Testis (tissue), 3 donors: Measurements from ENCODE around the gene CCDC138. TPM values are rescaled to one million over a fixed set of nuclear protein-coding genes. Genes with fewer than 3 reads are reported as not detected.

Experiments used
- DNase-seq: peaks from one replicate; pipeline ENCODE4 v3.0.0-alpha.2; 2019
- H3K27ac ChIP-seq, 2 donors: fragments of 200-600 bp; sonication (generic); one replicate each; pipeline ENCODE4 v1.5.1; 2019
- H3K27me3 ChIP-seq: fragments of 200-600 bp; sonication (generic); one replicate; pipeline ENCODE4 v1.5.1; 2019
- H3K36me3 ChIP-seq: fragments of 200-600 bp; sonication (generic); one replicate; pipeline ENCODE4 v1.5.1; 2017; ENCODE audit warnings: low read depth; ENCODE audit errors: missing control alignments
- H3K4me1 ChIP-seq: fragments of 200-600 bp; sonication (generic); one replicate; pipeline ENCODE4 v1.5.1; 2019
- H3K4me3 ChIP-seq, 2 donors: fragments of 200-600 bp; sonication (generic); one replicate each; pipeline ENCODE4 v1.5.1; 2017 to 2019
- H3K9me3 ChIP-seq: fragments of 200-600 bp; sonication (generic); one replicate; pipeline ENCODE4 v1.5.1; 2017
- POLR2A ChIP-seq: fragments of 450-650 bp; IDR thresholded peaks from one replicate; pipeline ENCODE4 v1.6.1; 2017; ENCODE audit warnings: antibody characterized with exemption, mild to moderate bottlenecking, moderate library complexity
- WGBS, 2 donors: methylation state at CpG; one replicate each; pipeline ENCODE4 v1.1.5; 2018; 5-methylcytosine and 5-hydroxymethylcytosine counted together
- intact Hi-C: fragments of 100-400 bp; cut with DNase I; formaldehyde crosslinking; loops from one replicate; pipeline ENCODE4 v1.15.1; 2023; ENCODE audit warnings: low total_unique reads
- polyA plus RNA-seq: library from polyadenylated mRNA; stranded (reverse); fragments of 350-450 nt; fragmentation: Illumina TruSeq; extraction: RNeasy Lipid Tissue Mini Kit (QIAGEN cat#74804); gene quantifications from one replicate; pipeline ENCODE4 v1.2.3, GENCODE V29; 2014; ENCODE audit warnings: low read depth, low replicate concordance; ENCODE audit not compliant: insufficient read depth
- total RNA-seq, 2 donors: library from RNA; depleted of rRNA; stranded (reverse); fragments of >200 nt; gene quantifications; one replicate each; pipeline ENCODE4 v1.2.3, GENCODE V29; 2016
- TF ChIP-seq, protein P1 (sequence below), 3 experiments: fragments of 450-650 bp in 2 of 3; fragments of 200-600 bp in 1 of 3; sonication (generic) in 1 of 3; IDR thresholded peaks; one replicate each; pipeline ENCODE4 v1.5.1; 2016 to 2019; ENCODE audit warnings: antibody characterized with exemption in 3 of 3, mild to moderate bottlenecking in 2 of 3, moderate library complexity in 1 of 3

CCDC138 gene
- total and polyA plus RNA-seq, 3 donors from 2014 or later = 15.7 to 30.9 (median 19.3) TPM

DNA sequence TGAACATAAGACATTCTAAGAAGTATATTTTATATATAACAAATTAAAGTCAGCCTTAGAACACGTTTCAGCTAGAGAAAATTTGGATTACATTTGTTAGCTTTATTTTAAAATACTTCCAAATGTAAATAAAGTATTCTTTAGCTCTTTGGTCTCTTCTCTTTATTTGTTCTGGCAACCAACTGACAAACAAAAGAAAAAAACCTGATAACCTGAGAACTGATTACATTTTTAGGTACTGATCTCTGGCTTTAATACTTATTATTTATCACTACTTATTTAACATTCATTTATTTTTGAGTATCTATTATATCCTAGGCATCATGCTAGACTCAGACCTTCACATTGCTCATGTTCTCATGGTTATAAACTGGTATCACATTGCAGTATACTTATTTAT, 18.5 kb downstream of the CCDC138 start:
- TF ChIP-seq POLR2A = no peak
- TF ChIP-seq, protein P1, sequence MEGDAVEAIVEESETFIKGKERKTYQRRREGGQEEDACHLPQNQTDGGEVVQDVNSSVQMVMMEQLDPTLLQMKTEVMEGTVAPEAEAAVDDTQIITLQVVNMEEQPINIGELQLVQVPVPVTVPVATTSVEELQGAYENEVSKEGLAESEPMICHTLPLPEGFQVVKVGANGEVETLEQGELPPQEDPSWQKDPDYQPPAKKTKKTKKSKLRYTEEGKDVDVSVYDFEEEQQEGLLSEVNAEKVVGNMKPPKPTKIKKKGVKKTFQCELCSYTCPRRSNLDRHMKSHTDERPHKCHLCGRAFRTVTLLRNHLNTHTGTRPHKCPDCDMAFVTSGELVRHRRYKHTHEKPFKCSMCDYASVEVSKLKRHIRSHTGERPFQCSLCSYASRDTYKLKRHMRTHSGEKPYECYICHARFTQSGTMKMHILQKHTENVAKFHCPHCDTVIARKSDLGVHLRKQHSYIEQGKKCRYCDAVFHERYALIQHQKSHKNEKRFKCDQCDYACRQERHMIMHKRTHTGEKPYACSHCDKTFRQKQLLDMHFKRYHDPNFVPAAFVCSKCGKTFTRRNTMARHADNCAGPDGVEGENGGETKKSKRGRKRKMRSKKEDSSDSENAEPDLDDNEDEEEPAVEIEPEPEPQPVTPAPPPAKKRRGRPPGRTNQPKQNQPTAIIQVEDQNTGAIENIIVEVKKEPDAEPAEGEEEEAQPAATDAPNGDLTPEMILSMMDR (IDR thresholded peaks at IDR 0.05) = no peak
- DNase-seq = no peak
- 90 to 92% methylated on average over 1 of the region's 1 CpG for WGBS, 2 donors
- intact Hi-C loops = no loop called here
- Histone ChIP-seq H3K9me3 (no peaks in the 10 kb centered on the region), H3K27ac (no peak overlapping the region), H3K4me3 (no peak overlapping the region), H3K4me1 (no peaks in the 10 kb centered on the region), H3K27me3 (no peaks in the 10 kb centered on the region), H3K36me3 (no peaks in the 10 kb centered on the region)

DNA sequence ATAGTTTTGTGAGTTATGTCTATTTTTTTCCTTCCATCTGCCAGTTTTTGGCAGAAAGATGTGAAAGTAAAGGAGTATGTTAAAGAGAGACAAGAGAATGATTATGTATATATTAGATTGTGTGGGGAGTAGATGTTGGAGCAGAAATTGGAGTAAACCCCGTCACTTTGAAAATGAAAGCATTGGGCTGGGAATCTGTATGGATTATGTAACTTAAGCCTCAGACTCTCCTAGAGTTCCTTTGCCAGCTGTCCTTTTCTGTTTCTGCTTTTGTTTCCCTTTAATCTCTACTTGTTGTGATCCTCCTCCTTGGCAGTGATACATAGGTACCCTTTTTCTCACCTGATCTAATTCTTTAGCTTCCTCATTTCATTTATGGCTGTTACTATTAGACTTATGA, 19.2 kb downstream of the CCDC138 start:
- 88 to 89% methylated on average over 1 of the region's 1 CpG for WGBS, 2 donors

DNA sequence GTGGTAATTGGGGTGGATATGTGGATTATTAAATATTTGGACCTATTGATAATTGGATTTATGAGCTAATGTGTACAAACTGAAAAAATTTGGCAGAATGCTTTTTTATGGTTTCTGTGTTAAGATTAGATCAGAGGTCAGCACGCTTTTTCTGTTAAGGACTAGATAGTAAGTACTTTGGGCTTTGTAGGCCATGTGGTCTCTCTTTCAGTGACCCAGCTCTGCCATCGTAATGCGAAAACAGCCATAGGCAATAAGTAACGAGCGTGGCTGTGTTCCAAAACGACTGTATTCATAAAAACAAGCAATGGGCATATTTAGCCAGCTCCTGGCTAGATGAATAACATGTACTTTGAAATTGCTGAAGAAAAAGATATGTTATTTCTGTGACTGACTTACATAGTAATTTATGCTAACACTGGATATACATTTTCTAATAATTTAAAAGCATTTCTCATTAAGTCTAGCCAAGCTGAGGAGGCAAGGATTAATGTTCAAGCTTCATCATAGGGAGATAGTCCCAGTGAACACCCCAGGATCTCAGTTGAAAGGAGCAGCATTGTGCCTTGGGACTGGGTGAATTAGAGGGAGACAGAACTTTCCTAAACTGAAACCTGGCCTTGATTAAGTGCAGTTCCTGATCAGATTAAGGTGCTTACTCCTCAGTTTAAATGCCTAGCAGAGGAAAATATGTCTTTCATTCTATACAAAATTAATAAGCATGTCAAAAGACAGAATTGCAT, 20.0 kb downstream of the CCDC138 start:
- intact Hi-C loops = no loop called here
- 90 to 92% methylated on average over 6 of the region's 6 CpGs for WGBS, 2 donors
- Histone ChIP-seq H3K36me3 (no peaks in the 10 kb centered on the region), H3K9me3 (no peaks in the 10 kb centered on the region), H3K4me3 (no peak overlapping the region), H3K27ac (no peak overlapping the region), H3K27me3 (no peaks in the 10 kb centered on the region), H3K4me1 (no peaks in the 10 kb centered on the region)
- no peak for DNase-seq
- TF ChIP-seq, protein P1 (IDR thresholded peaks at IDR 0.05) = no peak
- TF ChIP-seq POLR2A = no peak

More for the DNA sequence above, 19.2 kb downstream of the CCDC138 start:
- Histone ChIP-seq H3K9me3 (no peaks in the 10 kb centered on the region), H3K27ac (no peak overlapping the region), H3K36me3 (no peaks in the 10 kb centered on the region), H3K27me3 (no peaks in the 10 kb centered on the region), H3K4me1 (no peaks in the 10 kb centered on the region), H3K4me3 (no peak overlapping the region)
- no peak for DNase-seq
- intact Hi-C loops = no loop called here
- TF ChIP-seq, protein P1 (IDR thresholded peaks at IDR 0.05) = no peak
- no peak for TF ChIP-seq POLR2A

DNA sequence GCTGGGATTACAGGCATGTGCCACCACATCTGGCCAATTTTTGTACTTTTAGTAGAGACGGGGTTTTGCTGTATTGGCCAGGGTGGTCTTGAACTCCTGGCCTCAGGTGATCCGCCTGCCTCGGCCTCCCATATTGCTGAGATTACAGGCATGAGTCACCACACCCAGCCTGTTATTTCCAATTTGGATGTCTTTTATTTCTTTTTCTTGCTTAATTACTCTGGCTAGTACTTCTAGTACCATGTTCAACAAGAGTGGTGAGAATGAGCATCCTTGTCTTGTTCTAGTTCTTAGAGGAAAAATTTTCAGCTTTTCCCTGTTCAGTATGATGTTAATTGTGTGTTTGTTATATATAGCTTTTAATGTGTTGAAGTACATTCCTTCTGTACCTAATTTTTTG, 23.4 kb downstream of the CCDC138 start:
- Histone ChIP-seq H3K4me3 (no peak overlapping the region), H3K4me1 (no peaks in the 10 kb centered on the region), H3K36me3 (no peaks in the 10 kb centered on the region), H3K27me3 (no peaks in the 10 kb centered on the region), H3K9me3 (no peaks in the 10 kb centered on the region), H3K27ac (no peak overlapping the region)
- WGBS, 2 donors = 93 to 97% methylated on average over 3 of the region's 3 CpGs
- intact Hi-C loops = no loop called here
- DNase-seq = no peak
- no peak for TF ChIP-seq POLR2A
- TF ChIP-seq, protein P1 (IDR thresholded peaks at IDR 0.05) = no peak
